NCI-H187 (cell line): ENCODE measurements around the gene MYF6.

Source experiments
- DNase-seq, 2 experiments: peaks; one replicate each; lab custom pipeline; 2025; lab: John Stamatoyannopoulos, UW

Gene MYF6

GRCh38 chr12:80707830-80708258, 410 bp downstream of the MYF6 start:
- DNase-seq = no peak

- no peak for DNase-seq
Measured at GRCh38 chr12:80708259-80708974, 983 bp downstream of the MYF6 start.

- no peak for DNase-seq
Measured at GRCh38 chr12:80708975-80709328, 1.5 kb downstream of the MYF6 start.

- DNase-seq = no peak
Measured at GRCh38 chr12:80709811-80710726, 2.6 kb downstream of the MYF6 start.

GRCh38 chr12:80710727-80711449, 3.5 kb downstream of the MYF6 start:
- DNase-seq = no peak

- no peak for DNase-seq
Measured at GRCh38 chr12:80711866-80712265, 4.4 kb downstream of the MYF6 start.

GRCh38 chr12:80712866-80713265, 5.4 kb downstream of the MYF6 start:
- no peak for DNase-seq

- DNase-seq = no peak
Measured at GRCh38 chr12:80713419-80713818, 6.0 kb downstream of the MYF6 start.

GRCh38 chr12:80714055-80714454, 6.6 kb downstream of the MYF6 start:
- DNase-seq = no peak

GRCh38 chr12:80714846-80715245, 7.4 kb downstream of the MYF6 start:
- DNase-seq = no peak

GRCh38 chr12:80715713-80716249, 8.3 kb downstream of the MYF6 start:
- no peak for DNase-seq

GRCh38 chr12:80716696-80717469, 9.4 kb downstream of the MYF6 start, which contains the start of gene MYF5:
MYF5 (plus strand) TSS chr12:80716912; CDS start chr12:80717064, 152 bp downstream.
- DNase-seq = no peak

GRCh38 chr12:80717856-80718255, 10.4 kb downstream of the MYF6 start:
- DNase-seq = no peak

- no peak for DNase-seq
Measured at GRCh38 chr12:80720516-80720915, 13.1 kb downstream of the MYF6 start.

- no peak for DNase-seq
Measured at GRCh38 chr12:80721326-80721725, 13.9 kb downstream of the MYF6 start.

- no peak for DNase-seq
Measured at GRCh38 chr12:80745851-80746505, 38.5 kb downstream of the MYF6 start.

GRCh38 chr12:80747800-80748199, 40.4 kb downstream of the MYF6 start:
- no peak for DNase-seq

- no peak for DNase-seq
Measured at GRCh38 chr12:80749456-80749855, 42.0 kb downstream of the MYF6 start.

GRCh38 chr12:80752464-80752863, 45.0 kb downstream of the MYF6 start:
- no peak for DNase-seq

- no peak for DNase-seq
Measured at GRCh38 chr12:80754274-80754673, 46.8 kb downstream of the MYF6 start.

- DNase-seq = no peak
Measured at GRCh38 chr12:80756875-80757274, 49.4 kb downstream of the MYF6 start.
